ENCODE data around the gene TMEM191C.
"Not testable (repeated sequence)": the region's sequence is repeated elsewhere in the genome, so short reads cannot be mapped to it uniquely, and the experiment has no call there.

GRCh38 chr22:21512022-21512421 lies 44.8 kb downstream of the TMEM191C start:
- not testable (repeated sequence) for TF ChIP-seq CTCF (IDR thresholded peaks at IDR 0.05); POLR2A (IDR thresholded peaks at IDR 0.05; ENCODE audit: low read depth)
